ENCODE results near the gene GRIP2. TPM values are rescaled to one million over a fixed set of nuclear protein-coding genes. Genes with fewer than 3 reads are reported as not detected.

The GRIP2 gene
- total RNA-seq, 1 donor from 2014 or later, result 0.05 TPM

GRCh38 chr3:14453876-14454638 is 86.1 kb downstream of the GRIP2 start:
- DNase-seq (ENCODE audit: low read depth), result no peak

- peak; percentile 91 for DNase-seq (ENCODE audit: low read depth)
These were observed 87.1 kb downstream of the GRIP2 start for GRCh38 chr3:14452740-14453710.

- DNase-seq (ENCODE audit: low read depth), result peak; percentile 91
These were observed 88.0 kb downstream of the GRIP2 start for GRCh38 chr3:14451844-14452739.

GRCh38 chr3:14450922-14451606 is 89.1 kb downstream of the GRIP2 start:
- no peak for DNase-seq (ENCODE audit: low read depth)

- DNase-seq (ENCODE audit: low read depth), result no peak
These were observed 89.6 kb downstream of the GRIP2 start for GRCh38 chr3:14450506-14450905.

DNA sequence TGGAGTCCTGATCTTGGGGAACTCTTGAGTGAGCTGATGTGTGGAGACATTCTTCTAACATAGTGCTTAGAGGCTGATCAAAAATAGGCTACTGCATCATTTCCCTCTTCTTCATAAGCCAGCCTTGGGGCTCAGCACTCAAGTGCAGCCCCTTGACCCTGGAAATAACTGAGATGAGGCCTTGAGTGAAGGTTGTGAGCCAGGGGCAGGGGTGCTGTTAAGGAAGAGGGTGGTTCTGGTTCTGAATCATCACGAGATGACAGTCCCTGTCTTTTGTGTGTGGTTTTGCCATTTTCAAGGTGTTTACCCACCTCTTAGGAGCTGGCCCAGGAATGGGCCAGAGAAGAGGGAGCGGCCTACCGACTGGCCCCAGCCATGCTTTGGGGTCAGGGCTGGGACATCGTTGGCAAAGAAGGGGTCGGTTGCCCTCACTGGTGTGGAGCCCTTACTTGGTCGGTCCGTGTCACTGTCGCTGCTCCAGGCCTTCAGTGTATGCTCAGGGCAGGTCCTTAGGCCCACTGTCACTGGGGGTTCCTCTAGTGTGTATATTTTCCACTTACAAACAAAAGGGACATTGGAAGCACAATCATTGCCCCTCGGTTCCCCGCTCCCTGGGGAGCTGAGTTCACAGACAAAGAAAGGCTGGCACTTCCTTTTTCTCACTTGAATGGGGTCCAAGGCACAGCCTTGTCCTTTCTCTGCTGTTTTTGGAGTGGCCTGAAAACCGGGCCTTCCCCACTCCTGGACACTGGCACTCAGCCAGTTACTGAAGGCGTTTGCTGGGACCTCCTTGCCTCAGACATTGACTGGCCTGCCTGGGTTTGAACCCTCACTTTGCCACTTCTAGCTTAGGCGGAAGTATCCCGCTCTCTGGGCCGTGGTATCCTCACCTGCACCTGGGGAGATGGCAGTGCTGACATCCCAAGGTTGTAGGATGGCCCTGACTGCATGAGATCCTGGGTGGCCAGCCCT is 91.1 kb downstream of the GRIP2 start:
- no peak for DNase-seq (ENCODE audit: low read depth)

- no peak for DNase-seq (ENCODE audit: low read depth)
These were observed 92.1 kb downstream of the GRIP2 start for GRCh38 chr3:14448063-14448462.

DNA sequence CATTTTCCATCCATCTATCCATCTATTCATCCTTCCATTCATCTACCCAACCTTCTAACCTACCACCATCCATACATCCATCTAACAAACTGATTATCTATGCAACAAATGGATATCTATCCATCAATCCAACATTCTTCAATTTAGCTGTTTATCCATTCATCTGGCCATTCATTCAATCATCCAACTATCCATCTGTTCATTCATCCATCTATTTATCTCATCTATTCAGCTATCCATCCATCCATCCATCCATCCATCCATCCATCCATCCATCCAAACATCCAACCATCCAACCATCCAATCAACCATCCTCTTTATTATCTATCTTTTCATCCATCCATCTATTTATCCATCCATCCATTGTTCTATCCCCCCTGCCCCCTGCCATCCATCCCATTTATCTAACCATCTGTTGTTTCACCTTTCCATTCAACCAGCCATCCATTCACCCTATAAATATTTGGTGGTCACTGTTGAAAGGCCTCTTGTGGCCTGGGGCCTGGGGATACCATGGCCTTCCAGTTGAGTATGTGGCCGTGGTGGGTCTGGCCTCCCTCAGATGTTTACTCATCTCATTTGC is 93.1 kb downstream of the GRIP2 start:
- DNase-seq (ENCODE audit: low read depth), result no peak

DNA sequence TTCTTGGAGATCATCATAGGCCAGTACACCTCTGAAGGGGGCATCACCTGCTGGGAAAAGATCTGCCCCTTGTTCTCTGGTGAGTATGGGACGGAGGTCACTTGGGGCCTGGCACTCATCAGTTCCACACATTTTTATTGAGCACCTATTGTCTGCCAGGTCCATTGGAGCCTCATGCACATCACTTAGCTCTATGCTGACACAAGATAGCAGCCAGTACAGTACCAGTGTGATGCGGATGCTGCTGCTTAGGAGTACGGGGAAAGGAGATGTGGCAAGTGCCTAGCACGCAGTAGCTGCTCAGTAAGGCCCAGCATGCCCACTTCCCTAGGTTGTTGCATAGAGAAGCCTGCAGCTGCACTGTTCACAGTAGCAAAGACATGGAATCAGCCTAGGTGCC is 94.4 kb downstream of the GRIP2 start:
- no peak for DNase-seq (ENCODE audit: low read depth)

DNA sequence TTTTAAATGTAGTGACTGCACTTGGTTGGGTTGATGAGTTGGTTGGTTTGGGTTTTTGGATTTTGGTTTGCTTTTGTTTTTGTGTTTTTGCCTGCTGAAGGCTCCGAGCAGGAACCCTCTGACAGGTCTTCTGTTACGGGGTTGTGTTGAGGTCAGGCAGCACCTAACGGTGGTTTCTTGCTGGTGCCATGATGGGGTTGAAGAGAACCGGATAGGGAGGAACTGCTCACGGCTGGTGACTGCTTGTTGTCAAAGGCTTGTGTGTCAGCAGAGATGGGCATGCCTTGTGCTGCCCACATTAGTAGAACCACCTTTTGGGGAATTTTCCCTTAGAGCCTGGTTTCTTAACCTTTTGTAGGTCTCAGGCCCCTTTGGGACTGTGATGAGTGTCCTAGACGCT is 95.8 kb downstream of the GRIP2 start:
- DNase-seq (ENCODE audit: low read depth), result no peak

- DNase-seq (ENCODE audit: low read depth), result no peak
These were observed 98.2 kb downstream of the GRIP2 start for GRCh38 chr3:14441920-14442300.

DNA sequence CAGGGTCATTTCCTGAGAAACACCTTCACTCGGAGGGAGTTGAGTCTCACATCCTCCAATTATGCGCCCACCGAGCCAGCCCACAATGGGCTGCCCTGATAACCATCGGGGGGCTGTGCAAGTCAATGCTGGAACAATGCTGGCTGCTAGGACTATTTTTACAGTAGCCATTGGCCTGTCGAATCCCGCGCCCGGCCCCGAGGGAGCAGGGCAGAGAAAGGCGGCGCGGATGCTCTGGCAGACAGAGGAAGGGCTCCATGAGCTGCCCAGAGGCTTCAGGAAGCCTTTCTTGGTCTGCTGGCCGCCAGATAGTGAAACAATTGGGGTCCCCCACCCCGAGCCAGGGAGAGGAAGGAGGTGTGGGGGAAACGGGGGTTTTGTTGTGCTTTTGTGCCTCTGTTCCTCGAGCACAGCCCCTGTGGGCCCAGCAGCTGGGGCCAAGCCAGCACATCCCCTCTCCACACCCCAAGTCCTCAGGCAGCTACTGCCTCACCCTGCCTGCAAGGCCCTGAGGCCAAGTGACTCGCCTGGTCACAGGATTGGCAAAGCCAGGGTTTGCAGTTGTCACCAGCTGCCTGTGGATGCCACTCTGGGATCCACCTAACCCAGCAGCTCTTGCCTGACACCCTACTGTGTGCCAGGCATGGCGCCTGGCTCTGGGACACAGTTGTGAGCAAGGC is 98.8 kb downstream of the GRIP2 start:
- DNase-seq (ENCODE audit: low read depth), result no peak

- DNase-seq (ENCODE audit: low read depth), result peak; percentile 69
These were observed 99.5 kb downstream of the GRIP2 start for GRCh38 chr3:14440531-14441239.

DNA sequence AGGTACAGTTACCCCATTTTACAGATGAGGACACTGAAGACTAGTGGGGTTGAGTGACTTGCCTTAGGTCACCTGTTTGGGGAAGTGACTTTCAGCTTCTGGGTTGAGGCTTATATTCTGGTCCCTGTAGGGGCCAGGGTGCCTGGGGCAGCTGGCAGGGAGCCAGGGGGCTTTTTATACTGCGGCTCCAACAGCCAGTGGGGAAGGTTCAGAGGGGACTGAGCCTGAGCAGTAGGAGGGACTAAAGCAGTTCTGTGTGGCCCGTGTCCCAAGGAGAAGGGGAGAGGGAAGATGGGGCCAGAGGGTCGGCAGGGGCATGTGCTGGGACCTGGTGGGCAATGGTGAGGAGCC is 100.0 kb downstream of the GRIP2 start:
- no peak for DNase-seq (ENCODE audit: low read depth)

DNA sequence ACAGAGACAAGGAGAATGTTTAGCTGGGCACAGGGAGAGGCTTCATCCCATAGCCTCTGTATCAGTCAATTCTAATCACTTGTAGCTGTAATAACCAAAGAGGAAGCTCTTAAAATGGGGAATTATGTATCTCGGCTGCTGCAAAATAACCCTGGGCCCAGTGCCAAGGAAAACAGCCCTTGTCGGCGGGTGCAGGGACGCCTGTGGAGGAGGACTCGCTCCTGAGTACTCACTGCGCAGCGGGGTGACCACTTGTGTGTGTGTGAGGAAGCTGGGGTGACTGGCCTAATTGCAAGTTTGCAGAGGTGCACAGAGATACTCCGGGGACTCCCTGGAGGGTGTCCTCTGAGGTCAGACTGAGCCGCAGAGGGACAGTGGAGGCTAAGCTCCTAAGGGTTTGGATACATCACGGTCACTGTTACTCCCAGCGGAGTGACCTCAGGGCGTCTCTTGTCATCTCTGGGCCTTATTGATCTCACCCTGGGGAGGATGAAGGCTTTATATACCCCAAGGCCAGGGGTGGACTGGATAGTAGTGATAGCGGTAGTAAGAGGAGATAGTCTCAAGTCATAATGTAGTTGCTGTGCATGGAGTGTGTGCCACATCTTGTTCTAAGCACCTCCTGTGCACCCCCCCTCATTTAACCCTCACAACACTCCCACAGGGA is 100.5 kb downstream of the GRIP2 start:
- DNase-seq (ENCODE audit: low read depth), result no peak

Measured in renal cortical epithelial cell (primary cell).